Lower leg skin (tissue), 4 donors: ENCODE measurements around the gene RAPGEF2. TPM values are rescaled to one million over a fixed set of nuclear protein-coding genes. Genes with fewer than 3 reads are reported as not detected.

Experiments used
- DNase-seq, 2 donors: peaks; one replicate each; pipeline ENCODE4 v3.0.0-alpha.2; 2019; ENCODE audit warnings: low spot score in 2 of 2
- H3K4me3 ChIP-seq: fragments of 200-600 bp; sonication (generic); 2 replicates; pipeline ENCODE4 v1.5.1; 2017; ENCODE audit warnings: mild to moderate bottlenecking, low read depth; ENCODE audit not compliant: poor library complexity, severe bottlenecking
- POLR2A ChIP-seq, 2 donors: fragments of 450-650 bp; IDR thresholded peaks; one replicate each; pipeline ENCODE4 v1.6.1; 2016 to 2017; ENCODE audit warnings: antibody characterized with exemption in 2 of 2, mild to moderate bottlenecking in 1 of 2, moderate library complexity in 1 of 2
- WGBS, 2 donors: methylation state at CpG; one replicate each; pipeline ENCODE4 v1.1.5; 2018; 5-methylcytosine and 5-hydroxymethylcytosine counted together
- intact Hi-C: fragments of 100-400 bp; cut with DNase I; formaldehyde crosslinking; loops from one replicate; pipeline ENCODE4 v1.15.0; 2023; ENCODE audit warnings: low total_unique reads
- total RNA-seq, 4 donors: library from RNA; depleted of rRNA; stranded (reverse); fragments of >200 nt; gene quantifications; one replicate each; pipeline ENCODE4 v1.1.0, GENCODE V29; 2016
- TF ChIP-seq, protein P1 (sequence below), 3 donors: fragments of 450-650 bp; IDR thresholded peaks; one replicate each; pipeline ENCODE4 v1.5.1; 2016; ENCODE audit warnings: antibody characterized with exemption in 3 of 3, mild to moderate bottlenecking in 3 of 3, moderate library complexity in 2 of 3

Gene RAPGEF2
- total RNA-seq, 4 donors from 2014 or later: 38.3 to 51.7 (median 40.4) TPM

DNA sequence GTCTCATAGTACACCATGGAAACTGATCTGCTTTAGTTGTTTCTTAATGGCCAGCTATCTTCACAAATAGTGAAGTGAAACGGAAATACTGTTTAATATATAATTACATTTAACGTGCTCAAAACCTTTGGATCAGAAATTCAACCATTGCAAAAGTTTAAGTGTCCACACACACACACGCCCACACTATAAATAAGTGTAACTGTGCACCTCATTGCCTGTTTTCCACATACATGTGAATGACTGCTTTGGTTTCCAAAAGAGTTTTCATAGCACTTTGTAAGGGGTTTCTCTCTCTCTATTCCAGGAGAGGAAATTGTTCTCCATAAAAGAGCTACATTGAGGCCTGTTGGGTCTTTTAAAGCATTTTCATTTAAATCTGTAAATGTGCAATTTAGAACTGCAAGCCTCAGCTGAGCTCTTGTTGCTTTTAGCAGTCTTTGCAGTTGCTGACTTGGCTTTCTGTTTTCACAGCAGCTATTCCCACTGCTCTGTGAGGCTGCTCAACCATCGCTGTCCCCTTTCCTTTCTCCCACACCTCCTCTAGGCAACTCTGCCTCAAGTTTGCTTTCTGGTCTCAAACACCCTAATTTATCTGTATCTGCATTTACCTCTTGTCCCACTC lies 94.5 kb downstream of the RAPGEF2 start:
- WGBS, 2 donors: 75 to 79% methylated on average over 4 of the region's 4 CpGs
- intact Hi-C loops: no loop called here
- TF ChIP-seq POLR2A (IDR thresholded peaks at IDR 0.05): no peak
- TF ChIP-seq, protein P1, sequence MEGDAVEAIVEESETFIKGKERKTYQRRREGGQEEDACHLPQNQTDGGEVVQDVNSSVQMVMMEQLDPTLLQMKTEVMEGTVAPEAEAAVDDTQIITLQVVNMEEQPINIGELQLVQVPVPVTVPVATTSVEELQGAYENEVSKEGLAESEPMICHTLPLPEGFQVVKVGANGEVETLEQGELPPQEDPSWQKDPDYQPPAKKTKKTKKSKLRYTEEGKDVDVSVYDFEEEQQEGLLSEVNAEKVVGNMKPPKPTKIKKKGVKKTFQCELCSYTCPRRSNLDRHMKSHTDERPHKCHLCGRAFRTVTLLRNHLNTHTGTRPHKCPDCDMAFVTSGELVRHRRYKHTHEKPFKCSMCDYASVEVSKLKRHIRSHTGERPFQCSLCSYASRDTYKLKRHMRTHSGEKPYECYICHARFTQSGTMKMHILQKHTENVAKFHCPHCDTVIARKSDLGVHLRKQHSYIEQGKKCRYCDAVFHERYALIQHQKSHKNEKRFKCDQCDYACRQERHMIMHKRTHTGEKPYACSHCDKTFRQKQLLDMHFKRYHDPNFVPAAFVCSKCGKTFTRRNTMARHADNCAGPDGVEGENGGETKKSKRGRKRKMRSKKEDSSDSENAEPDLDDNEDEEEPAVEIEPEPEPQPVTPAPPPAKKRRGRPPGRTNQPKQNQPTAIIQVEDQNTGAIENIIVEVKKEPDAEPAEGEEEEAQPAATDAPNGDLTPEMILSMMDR (IDR thresholded peaks at IDR 0.05): no peak
- no peak overlapping the region for H3K4me3 ChIP-seq
- no peak for DNase-seq

DNA sequence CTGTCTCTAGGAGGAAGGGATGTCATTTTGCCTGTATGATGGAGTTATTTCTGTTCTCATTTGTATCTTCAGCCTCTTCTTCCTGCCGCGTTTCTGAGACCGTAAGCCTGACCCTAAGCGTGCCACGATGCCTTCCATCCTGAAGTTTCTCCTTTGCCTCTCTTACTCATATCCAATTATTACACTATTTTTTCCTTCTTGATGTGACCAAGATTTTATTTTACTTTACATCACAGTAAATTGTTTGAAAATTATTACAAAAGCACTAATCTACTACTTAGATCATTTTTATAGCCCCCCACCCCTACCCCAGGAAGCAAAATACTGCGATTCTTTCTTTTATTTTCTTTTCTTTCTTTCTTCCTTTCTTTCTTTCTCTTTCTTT lies 95.0 kb downstream of the RAPGEF2 start:
- TF ChIP-seq, protein P1 (IDR thresholded peaks at IDR 0.05): no peak
- no peak for TF ChIP-seq POLR2A (IDR thresholded peaks at IDR 0.05)
- no peak for DNase-seq
- 83 to 91% methylated on average over 6 of the region's 6 CpGs for WGBS, 2 donors
- no peak overlapping the region for H3K4me3 ChIP-seq
- intact Hi-C loops: no loop called here

DNA sequence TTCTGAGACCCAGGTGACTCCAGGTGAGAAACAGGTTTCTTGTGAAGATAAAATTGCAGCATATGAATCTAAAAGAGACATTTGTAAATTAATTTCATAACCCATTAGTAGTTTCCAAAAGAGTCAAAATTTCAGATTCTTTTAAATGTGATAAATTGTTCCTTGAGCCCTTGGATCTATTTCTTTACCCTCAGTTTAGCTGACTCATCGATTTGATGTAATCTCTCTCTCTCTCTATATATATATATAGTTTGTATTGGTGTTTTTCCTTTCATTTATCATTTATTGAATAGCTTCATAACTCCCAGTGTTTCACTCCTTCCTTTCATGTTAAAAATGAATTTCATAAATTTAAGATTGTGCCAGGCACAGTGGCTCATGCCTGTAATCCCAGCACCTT lies 96.9 kb downstream of the RAPGEF2 start:
- no peak for TF ChIP-seq POLR2A (IDR thresholded peaks at IDR 0.05)
- TF ChIP-seq, protein P1 (IDR thresholded peaks at IDR 0.05): no peak
- WGBS, 2 donors: 93 to 97% methylated on average over 1 of the region's 1 CpG
- intact Hi-C loops: no loop called here
- H3K4me3 ChIP-seq: no peak overlapping the region
- no peak for DNase-seq

DNA sequence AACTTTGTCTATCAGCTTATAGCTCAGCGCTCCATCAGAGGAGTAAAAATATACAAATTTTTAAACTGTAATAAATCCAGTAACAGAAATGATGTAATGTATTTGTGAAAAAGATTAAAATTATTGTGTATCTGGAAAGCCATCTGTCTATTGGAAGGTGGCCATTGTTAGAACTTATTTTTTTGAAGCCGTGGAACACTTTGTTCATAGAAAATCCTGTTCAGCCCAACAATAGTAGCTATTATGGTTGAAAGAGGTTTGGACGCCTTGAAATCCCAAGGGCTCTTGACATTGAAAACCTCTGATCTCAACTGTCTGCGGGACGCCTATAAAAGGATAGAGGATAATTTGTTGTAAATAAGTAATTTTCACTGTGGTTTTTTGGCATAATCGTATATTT lies 98.3 kb downstream of the RAPGEF2 start:
- H3K4me3 ChIP-seq: no peak overlapping the region
- no peak for TF ChIP-seq POLR2A (IDR thresholded peaks at IDR 0.05)
- TF ChIP-seq, protein P1 (IDR thresholded peaks at IDR 0.05): no peak
- intact Hi-C loops: no loop called here
- 44 to 51% methylated on average over 6 of the region's 6 CpGs for WGBS, 2 donors
- no peak for DNase-seq

DNA sequence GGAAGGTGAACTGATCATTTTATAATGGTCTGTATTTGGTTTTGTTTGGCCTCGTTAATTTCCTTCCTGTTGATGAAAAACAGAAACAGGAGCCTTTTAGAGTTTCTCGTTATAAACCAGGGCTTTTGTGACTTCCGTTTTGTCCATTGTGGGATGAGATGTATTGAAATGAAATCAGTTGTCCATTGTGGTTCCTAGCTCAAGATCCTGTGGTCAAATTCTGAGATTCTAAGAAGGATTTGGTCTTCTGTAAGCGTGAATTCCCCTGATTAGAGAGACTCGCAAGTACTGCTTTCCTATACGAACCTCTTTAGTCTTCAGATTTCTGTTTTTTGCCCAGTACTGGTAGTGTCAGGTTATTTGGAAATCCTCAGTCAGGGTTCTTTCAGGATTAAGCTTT lies 101.7 kb downstream of the RAPGEF2 start:
- intact Hi-C loops: no loop called here
- WGBS, 2 donors: 67 to 75% methylated on average over 6 of the region's 6 CpGs
- DNase-seq: no peak

More for the DNA sequence above, 101.7 kb downstream of the RAPGEF2 start:
- H3K4me3 ChIP-seq: no peak overlapping the region
- TF ChIP-seq, protein P1 (IDR thresholded peaks at IDR 0.05): no peak
- no peak for TF ChIP-seq POLR2A (IDR thresholded peaks at IDR 0.05)
